Measurements from ENCODE around the gene ASPG.

DNA sequence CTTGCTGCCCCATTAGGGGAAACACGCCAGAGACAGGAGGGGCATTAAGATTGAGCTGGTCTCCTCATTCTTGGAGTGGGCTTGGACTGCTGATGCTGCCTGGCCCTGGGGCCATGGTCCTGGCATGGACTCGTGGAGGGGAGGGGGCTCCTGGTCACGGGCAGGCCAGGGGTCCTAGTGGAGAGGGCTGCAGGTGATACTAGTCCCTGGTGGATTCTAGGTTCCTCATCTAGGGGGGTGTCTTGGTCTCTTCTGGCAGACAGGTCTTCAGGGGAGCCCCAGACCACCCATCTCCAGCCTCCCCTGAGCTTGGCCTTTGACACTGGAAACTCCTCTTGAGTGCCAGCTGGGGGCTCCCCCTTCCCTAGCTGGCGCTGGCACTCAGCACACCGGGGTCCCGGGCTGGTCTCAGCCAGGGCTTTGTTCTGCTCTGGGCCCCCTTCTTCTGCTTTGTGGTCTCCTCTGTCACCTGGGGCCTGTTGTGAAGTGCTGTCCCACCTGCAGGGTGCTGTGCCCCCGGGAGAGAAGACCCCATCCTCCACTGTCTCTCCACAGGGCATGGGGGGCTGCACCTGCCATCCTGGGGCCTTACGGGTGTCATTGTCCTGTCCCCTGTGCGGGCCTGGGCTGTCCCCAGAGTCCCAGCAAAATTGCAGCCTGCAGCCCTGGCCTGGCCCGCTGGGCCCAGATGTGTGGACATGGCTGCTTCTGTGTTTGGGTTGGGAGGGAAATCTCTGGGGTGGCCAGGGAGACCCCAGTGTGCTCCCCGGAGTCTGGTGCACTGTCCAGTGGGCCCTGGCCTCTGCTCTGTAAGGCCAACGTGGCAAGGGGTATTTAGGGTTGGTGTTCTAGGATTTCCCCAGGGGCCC, 55.2 kb downstream of the ASPG start:
- TF ChIP-seq, protein P1, sequence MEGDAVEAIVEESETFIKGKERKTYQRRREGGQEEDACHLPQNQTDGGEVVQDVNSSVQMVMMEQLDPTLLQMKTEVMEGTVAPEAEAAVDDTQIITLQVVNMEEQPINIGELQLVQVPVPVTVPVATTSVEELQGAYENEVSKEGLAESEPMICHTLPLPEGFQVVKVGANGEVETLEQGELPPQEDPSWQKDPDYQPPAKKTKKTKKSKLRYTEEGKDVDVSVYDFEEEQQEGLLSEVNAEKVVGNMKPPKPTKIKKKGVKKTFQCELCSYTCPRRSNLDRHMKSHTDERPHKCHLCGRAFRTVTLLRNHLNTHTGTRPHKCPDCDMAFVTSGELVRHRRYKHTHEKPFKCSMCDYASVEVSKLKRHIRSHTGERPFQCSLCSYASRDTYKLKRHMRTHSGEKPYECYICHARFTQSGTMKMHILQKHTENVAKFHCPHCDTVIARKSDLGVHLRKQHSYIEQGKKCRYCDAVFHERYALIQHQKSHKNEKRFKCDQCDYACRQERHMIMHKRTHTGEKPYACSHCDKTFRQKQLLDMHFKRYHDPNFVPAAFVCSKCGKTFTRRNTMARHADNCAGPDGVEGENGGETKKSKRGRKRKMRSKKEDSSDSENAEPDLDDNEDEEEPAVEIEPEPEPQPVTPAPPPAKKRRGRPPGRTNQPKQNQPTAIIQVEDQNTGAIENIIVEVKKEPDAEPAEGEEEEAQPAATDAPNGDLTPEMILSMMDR (IDR thresholded peaks at IDR 0.05): no peak
- no peak for TF ChIP-seq POLR2A (IDR thresholded peaks at IDR 0.05)
- TF ChIP-seq EP300 (IDR thresholded peaks at IDR 0.05): no peak

Data from upper lobe of left lung (tissue), 4 donors.